Measurements from ENCODE around the gene NPAS2.

The NPAS2 gene

GRCh38 chr2:101025561-101025960 lies 205.6 kb downstream of the NPAS2 start:
- no peak for DNase-seq

DNA sequence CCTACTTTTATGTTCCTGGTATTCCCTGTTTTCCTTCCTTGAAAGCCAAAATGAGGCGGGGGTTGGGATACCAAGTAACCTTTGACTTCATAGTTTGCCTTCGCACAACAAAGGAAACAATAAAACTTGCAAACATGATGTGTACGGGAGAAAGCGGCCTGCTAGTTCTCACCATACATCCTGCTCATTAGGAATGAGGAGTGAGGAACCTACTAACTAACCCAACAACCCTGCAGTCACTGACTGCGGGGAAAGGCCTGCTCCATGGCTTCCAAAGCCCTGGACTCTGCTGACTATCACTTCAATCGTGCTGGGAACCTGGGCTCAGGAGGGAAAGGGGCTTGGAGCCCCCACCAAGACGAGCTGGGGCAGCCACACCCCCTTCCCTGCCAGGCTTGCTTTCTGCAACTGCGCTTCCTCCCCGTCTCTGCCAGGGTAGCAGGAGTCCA lies 206.3 kb downstream of the NPAS2 start:
- no peak for DNase-seq

DNA sequence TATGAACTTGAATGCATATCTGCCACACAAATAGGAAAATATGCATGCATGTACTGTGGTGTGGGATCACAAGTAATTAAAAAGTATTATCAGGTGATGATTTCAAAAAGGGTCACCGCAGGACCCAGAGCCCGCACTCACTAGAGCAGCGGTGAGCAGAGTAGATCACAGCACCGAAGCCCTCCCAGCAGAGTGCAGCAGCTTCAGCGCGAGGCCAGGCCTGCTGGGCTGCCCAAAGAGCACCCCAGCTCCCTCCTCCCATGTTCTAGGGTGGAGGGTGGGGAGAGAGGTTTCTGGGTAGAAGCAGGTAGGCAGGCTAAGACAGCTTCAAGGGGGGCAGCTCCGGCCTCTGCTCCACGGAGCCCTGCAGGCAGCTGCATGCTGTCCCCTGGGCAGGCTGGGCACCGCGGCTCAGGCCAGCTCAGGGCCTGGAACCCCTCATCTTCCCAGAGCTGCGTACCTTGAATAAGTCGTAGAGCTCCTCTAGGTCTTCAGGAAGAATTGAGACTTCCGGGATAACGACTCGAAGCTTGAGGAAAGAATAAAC lies 207.1 kb downstream of the NPAS2 start:
- no peak for DNase-seq

DNA sequence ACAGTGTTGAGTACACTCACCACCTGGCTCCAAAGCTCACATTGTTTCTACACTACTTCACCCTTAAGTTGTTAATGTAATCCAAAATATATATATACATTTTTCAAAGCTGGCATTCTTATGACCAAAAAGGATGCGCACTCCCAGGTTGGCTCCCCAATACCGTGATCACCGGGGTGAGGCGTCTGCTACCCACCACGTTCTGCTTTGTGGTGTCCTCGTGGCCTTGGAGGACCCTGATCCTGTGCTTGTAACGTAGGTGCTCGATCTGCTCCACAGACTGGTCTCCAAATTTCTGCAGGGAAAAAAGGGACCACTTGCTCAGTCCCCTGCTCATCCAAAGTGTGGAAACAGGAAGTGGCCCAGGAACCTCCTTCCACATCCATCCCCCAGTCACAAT lies 207.9 kb downstream of the NPAS2 start:
- DNase-seq: no peak

GRCh38 chr2:101030866-101031554 lies 211.1 kb downstream of the NPAS2 start:
- no peak for DNase-seq

- DNase-seq: no peak
These were observed 212.3 kb downstream of the NPAS2 start for GRCh38 chr2:101032084-101032776.

DNA sequence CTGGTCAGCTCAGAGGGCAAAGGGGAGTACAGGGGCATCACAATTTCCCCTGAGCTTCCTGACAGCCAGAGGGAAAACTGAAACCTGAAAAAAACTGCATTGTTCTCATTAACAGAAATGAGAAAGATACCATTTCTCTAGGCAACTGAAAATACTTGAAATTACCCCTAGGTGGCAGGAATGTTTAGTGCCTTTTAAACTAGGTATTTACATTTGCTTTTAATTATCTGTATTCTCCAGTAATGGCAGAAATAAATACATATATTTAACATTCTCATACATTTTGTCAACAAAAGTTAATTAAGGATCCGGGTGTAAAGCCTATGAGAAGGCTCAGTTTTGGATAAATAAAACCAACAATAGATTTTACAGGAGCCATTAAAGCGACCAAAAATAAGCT lies 216.6 kb downstream of the NPAS2 start:
- peak; percentile 40 for DNase-seq

- DNase-seq: no peak
These were observed 217.3 kb downstream of the NPAS2 start for GRCh38 chr2:101037161-101037755.

DNA sequence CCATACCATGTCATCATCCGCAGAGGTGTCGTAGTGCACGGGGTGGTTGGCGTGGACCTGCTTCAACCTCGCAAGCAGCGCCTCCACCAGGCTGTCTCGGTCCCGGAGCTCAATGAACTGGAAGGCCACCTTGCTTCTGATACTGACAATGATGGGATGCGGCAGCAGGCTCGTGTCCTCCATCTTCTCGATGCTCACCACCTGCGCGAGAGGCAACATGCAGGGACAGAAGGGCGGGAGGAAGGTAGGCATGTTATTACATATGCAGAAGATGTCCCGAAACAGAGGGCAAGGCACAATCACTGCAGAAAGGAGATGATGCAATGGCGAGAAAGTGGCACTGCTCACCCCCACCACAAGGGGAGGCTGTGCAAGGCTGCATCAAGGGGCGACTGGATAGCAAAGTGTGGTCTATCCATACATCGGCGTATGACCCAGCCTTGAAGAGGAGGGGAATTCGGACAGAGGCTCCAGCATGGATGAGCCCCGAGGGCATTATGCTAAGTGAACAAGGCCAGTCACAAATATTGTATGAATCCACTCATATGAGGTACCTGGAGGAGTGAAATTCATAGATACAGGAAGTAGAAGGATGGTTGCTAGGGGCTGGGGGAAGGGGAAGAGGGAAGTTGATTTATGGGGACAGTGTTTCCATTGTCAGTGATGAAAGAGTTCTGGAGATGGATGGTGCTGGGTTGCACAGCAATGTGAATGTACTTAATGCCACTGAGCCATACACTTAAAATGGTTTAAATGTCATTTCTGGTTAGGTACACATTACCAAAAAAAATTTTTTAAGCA lies 218.7 kb downstream of the NPAS2 start:
- DNase-seq: no peak

GRCh38 chr2:101040072-101040471 lies 220.1 kb downstream of the NPAS2 start:
- no peak for DNase-seq

DNA sequence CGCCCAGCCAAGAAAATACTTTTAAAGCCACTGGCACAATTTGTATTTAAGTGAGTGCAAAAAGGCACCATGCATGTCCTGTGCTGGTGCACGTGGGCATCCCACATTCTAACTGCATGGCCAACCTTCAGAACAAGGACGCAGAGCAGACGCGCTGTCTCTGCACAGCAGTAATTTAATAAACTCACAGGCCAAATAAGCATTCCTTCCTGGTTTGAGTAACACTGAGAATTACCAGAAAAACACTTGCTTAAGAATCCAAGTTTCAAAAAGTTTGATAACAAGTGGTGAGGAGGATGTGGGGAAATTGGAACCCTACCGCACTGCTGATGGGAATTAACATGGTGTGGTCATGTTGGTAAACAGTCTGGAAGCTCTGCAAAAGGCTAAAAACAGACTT lies 220.8 kb downstream of the NPAS2 start:
- no peak for DNase-seq

DNA sequence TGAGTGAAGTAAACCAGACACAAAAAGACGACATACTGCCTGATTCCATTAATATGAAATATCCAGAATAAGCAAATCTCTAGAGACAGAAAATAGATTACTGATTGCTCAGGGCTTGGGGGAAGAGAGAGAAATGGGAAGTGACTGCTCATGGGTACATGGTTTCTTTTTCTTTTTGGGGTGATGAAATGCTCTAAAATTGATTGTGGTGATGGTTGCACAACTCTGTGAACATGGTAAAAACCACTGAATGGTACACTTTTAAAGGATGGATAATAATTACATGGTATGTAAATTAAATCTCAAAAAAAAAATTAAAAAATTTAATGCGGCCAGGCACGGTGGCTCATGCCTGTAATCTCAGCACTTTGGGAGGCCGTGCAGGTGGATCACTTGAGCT lies 221.5 kb downstream of the NPAS2 start:
- DNase-seq: no peak

- no peak for DNase-seq
These were observed 225.4 kb downstream of the NPAS2 start for GRCh38 chr2:101045330-101045729.

Data from fibroblast of skin of back (primary cell).